ENCODE results near the gene ZBTB45.
"Not testable (repeated sequence)": the region's sequence is repeated elsewhere in the genome, so short reads cannot be mapped to it uniquely, and the experiment has no call there.

ZBTB45 gene

GRCh38 chr19:58546019-58546530 is 26.5 kb upstream of the ZBTB45 start:
- no peak for TF ChIP-seq CTCF (IDR thresholded peaks at IDR 0.05; ENCODE audit: unreplicated experiment in 3 of 3)
- Mint-ChIP-seq H3K27ac (peak overlapping the region; percentile 70 to 93 (median 92)), H3K27me3 (ENCODE audit: low read depth) (peaks cover 10% of the 10 kb centered on the region), H3K4me1 (peaks cover 27% of the 10 kb centered on the region), H3K4me3 (peak overlapping the region; percentile 97 to 99 (median 97)), H3K9me3 (no peaks in the 10 kb centered on the region), H3K36me3 (ENCODE audit: low read depth) (peaks cover 43% of the 10 kb centered on the region)

GRCh38 chr19:58545286-58546018 is 25.8 kb upstream of the ZBTB45 start:
- peaks cover 11% of the 10 kb centered on the region for H3K27me3 Mint-ChIP-seq (ENCODE audit: low read depth)
- H3K36me3 Mint-ChIP-seq (ENCODE audit: low read depth) = peaks cover 40% of the 10 kb centered on the region
- peak overlapping the region; percentile 97 to 99 (median 97) for H3K4me3 Mint-ChIP-seq
- peaks cover 27% of the 10 kb centered on the region for H3K4me1 Mint-ChIP-seq
- no peaks in the 10 kb centered on the region for H3K9me3 Mint-ChIP-seq
- no peak for TF ChIP-seq CTCF (IDR thresholded peaks at IDR 0.05; ENCODE audit: unreplicated experiment in 3 of 3)
- H3K27ac Mint-ChIP-seq = peak overlapping the region; percentile 70 to 93 (median 92)

GRCh38 chr19:58544591-58545285 is 25.1 kb upstream of the ZBTB45 start:
- Mint-ChIP-seq H3K4me3 (peak overlapping the region; percentile 97 to 99 (median 97)), H3K36me3 (ENCODE audit: low read depth) (peaks cover 37% of the 10 kb centered on the region), H3K9me3 (no peaks in the 10 kb centered on the region), H3K27ac (peak overlapping the region; percentile 99 to 100 (median 99)), H3K4me1 (peaks cover 27% of the 10 kb centered on the region), H3K27me3 (ENCODE audit: low read depth) (peaks cover 16% of the 10 kb centered on the region)
- no peak for TF ChIP-seq CTCF (IDR thresholded peaks at IDR 0.05; ENCODE audit: unreplicated experiment in 3 of 3)

- H3K4me1 Mint-ChIP-seq = peaks cover 27% of the 10 kb centered on the region
- peaks cover 21% of the 10 kb centered on the region for H3K27me3 Mint-ChIP-seq (ENCODE audit: low read depth)
- H3K36me3 Mint-ChIP-seq (ENCODE audit: low read depth) = peaks cover 31% of the 10 kb centered on the region
- no peak for TF ChIP-seq CTCF (IDR thresholded peaks at IDR 0.05; ENCODE audit: unreplicated experiment in 3 of 3)
- peak within 1 kb of the TSS; percentile 99 to 100 (median 99) for H3K27ac Mint-ChIP-seq
- H3K9me3 Mint-ChIP-seq = no peaks in the 10 kb centered on the region
- peak within 1 kb of the TSS; percentile 97 to 99 (median 97) for H3K4me3 Mint-ChIP-seq
Measured at GRCh38 chr19:58543826-58544590, 24.4 kb upstream of the ZBTB45 start, which contains the start of gene TRIM28. TSS of gene TRIM28 (plus strand) at chr19:58544064. CDS start at chr19:58544758, 694 bp downstream.

- Mint-ChIP-seq H3K27me3 (ENCODE audit: low read depth) (peaks cover 25% of the 10 kb centered on the region), H3K36me3 (ENCODE audit: low read depth) (peaks cover 22% of the 10 kb centered on the region), H3K4me3 (peak overlapping the region in 1 of 3 experiments; percentile 15), H3K4me1 (peaks cover 32% of the 10 kb centered on the region), H3K27ac (peak overlapping the region; percentile 60 to 100 (median 99))
- not testable (repeated sequence) for H3K9me3 Mint-ChIP-seq
Measured at GRCh38 chr19:58542641-58543372, 23.2 kb upstream of the ZBTB45 start.

- peaks cover 11% of the 10 kb centered on the region for H3K4me1 Mint-ChIP-seq
- peaks cover 25% of the 10 kb centered on the region for H3K27me3 Mint-ChIP-seq (ENCODE audit: low read depth)
- H3K27ac Mint-ChIP-seq = peak overlapping the region; percentile 95 to 96 (median 96)
- H3K9me3 Mint-ChIP-seq; H3K36me3 Mint-ChIP-seq (ENCODE audit: low read depth): not testable (repeated sequence)
- H3K4me3 Mint-ChIP-seq = peak overlapping the region; percentile 38 to 67 (median 43)
Measured at GRCh38 chr19:58539169-58539559, 19.6 kb upstream of the ZBTB45 start.

All from nephron (organoid).